Subcutaneous abdominal adipose tissue (tissue), 5 donors: ENCODE results near the gene HADHA.
"Not testable (repeated sequence)": the region's sequence is repeated elsewhere in the genome, so short reads cannot be mapped to it uniquely, and the experiment has no call there.

ENCODE experiments used
- H3K27ac ChIP-seq: one replicate; pipeline ENCODE4 v1.7.0; 2013; ENCODE audit warnings: low read depth, mild to moderate bottlenecking, inconsistent platforms, low read length, moderate library complexity
- H3K27me3 ChIP-seq, 5 donors: one replicate each; pipeline ENCODE4 v1.7.0; 2013; ENCODE audit warnings: low read length in 5 of 5, inconsistent platforms in 1 of 5; ENCODE audit not compliant: control insufficient read depth in 5 of 5, insufficient read depth in 4 of 5
- H3K36me3 ChIP-seq, 5 donors: one replicate each; pipeline ENCODE4 v1.7.0; 2013; ENCODE audit warnings: low read length in 5 of 5; ENCODE audit not compliant: control insufficient read depth in 5 of 5, insufficient read depth in 5 of 5
- H3K4me1 ChIP-seq, 5 donors: one replicate each; pipeline ENCODE4 v1.7.0; 2013; ENCODE audit warnings: low read length in 5 of 5, mild to moderate bottlenecking in 3 of 5, moderate library complexity in 1 of 5; ENCODE audit not compliant: control insufficient read depth in 5 of 5, insufficient read depth in 5 of 5
- H3K4me3 ChIP-seq, 5 donors: one replicate each; pipeline ENCODE4 v1.7.0; 2013; ENCODE audit warnings: low read length in 5 of 5, low read depth in 1 of 5
- H3K9ac ChIP-seq, 5 donors: one replicate each; pipeline ENCODE4 v1.7.0; 2013; ENCODE audit warnings: low read length in 5 of 5, mild to moderate bottlenecking in 4 of 5, moderate library complexity in 3 of 5
- H3K9me3 ChIP-seq, 5 donors: one replicate each; pipeline ENCODE4 v1.7.0; 2013; ENCODE audit warnings: low read length in 5 of 5; ENCODE audit not compliant: control insufficient read depth in 5 of 5
- donor health status: healthy.
- donor health status: healthy.
- donor health status: healthy.
- donor health status: healthy.
- donor health status: healthy.

The HADHA gene

DNA sequence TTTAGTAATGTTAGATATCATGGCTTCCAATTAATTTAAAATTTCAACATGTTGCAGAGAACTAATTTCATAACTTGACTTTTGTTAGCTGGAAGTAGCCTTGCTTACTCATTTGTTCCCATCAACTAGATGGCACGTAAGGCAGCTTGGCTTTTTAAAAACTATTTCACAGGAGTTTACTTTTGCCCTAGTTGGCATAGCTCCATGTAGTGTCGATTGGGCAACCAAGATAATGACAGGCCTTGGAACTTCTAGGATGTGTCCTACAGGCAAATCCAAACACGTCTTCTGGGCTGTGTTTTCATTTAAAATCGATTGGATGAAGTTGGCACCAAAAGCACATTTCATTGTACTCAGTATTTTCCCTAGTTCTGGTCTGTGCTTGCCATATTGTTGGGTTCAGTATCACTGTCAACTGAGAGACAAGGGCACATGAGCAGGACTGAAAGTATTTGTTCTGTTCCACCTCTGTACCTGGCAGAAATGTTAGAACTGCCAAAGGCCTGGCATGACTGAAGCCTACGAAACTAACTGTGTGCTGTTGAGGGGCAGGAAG, 29.7 kb upstream of the HADHA start:
- H3K4me1 ChIP-seq: peaks cover 7 to 42% (median 37%) of the 10 kb centered on the region in 5 donors
- H3K27me3 ChIP-seq: no peaks in the 10 kb centered on the region
- peaks cover 6 to 28% (median 26%) of the 10 kb centered on the region in 5 donors for H3K36me3 ChIP-seq
- no peak overlapping the region for H3K4me3 ChIP-seq
- H3K9me3 ChIP-seq: no peaks in the 10 kb centered on the region
- peak overlapping the region; percentile 88 for H3K27ac ChIP-seq
- H3K9ac ChIP-seq: peak overlapping the region in 2 of 5 donors; percentile 11 to 43

GRCh38 chr2:26273501-26273900, 29.1 kb upstream of the HADHA start:
- Histone ChIP-seq H3K9ac (peak overlapping the region in 2 of 5 donors; percentile 40 to 43), H3K4me1 (peaks cover 7 to 42% (median 37%) of the 10 kb centered on the region in 5 donors), H3K36me3 (peaks cover 3 to 22% (median 20%) of the 10 kb centered on the region in 5 donors), H3K27ac (peak overlapping the region; percentile 88), H3K27me3 (no peaks in the 10 kb centered on the region), H3K4me3 (no peak overlapping the region), H3K9me3 (no peaks in the 10 kb centered on the region)

- Histone ChIP-seq H3K27ac (peak overlapping the region; percentile 60), H3K9me3 (no peaks in the 10 kb centered on the region), H3K36me3 (peaks cover 0 to 7% (median 4%) of the 10 kb centered on the region in 5 donors), H3K27me3 (no peaks in the 10 kb centered on the region), H3K4me3 (no peak overlapping the region), H3K9ac (peak overlapping the region in 1 of 5 donors; percentile 13), H3K4me1 (peaks cover 7 to 39% (median 37%) of the 10 kb centered on the region in 5 donors)
These were observed 25.9 kb upstream of the HADHA start for GRCh38 chr2:26270373-26270772.

- Histone ChIP-seq H3K4me1 (peaks cover 7 to 34% (median 33%) of the 10 kb centered on the region in 5 donors), H3K9me3 (no peaks in the 10 kb centered on the region), H3K4me3 (no peak overlapping the region), H3K36me3 (peaks cover 0 to 9% (median 8%) of the 10 kb centered on the region in 5 donors), H3K9ac (peak overlapping the region in 1 of 5 donors; percentile 13), H3K27me3 (no peaks in the 10 kb centered on the region), H3K27ac (peak overlapping the region; percentile 60)
These were observed 25.2 kb upstream of the HADHA start for GRCh38 chr2:26269571-26270158.

DNA sequence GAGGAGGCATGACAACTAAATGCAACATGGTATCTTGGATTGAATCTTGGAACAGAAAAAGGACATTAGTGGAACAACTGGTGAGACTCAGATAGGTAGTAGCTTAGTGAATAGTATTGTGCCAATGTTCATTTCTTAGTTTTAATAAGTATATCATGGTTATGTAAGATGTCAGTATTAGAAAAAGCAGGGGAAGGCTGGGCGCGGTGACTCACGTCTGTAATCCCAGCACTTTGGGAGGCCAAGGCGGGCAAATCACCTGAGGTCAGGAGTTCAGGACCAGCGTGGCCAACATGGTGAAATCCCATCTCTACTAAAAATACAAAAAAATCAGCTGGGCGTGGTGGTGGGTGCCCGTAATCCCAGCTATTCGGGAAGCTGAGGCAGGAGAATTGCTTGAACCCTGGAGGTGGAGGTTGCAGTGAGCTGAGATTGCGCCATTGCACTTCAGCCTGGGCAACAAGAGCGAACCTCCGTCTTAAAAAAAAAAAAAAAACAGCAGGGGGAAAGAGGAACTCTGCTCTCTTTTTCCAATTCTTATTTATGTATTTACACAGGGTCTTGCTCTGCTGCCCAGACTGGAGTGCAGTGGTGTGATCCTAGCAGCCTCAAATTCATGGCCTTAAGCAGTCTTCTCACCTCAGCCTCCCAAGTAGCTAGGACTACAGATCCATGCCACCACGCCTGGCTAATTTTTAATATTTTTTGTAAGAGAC, 24.4 kb upstream of the HADHA start:
- not testable (repeated sequence) for H3K27ac ChIP-seq, H3K9me3 ChIP-seq, H3K4me3 ChIP-seq, H3K9ac ChIP-seq, H3K27me3 ChIP-seq
- Histone ChIP-seq H3K36me3 (peaks cover 0 to 16% (median 12%) of the 10 kb centered on the region in 5 donors), H3K4me1 (peaks cover 4 to 30% (median 24%) of the 10 kb centered on the region in 5 donors)

DNA sequence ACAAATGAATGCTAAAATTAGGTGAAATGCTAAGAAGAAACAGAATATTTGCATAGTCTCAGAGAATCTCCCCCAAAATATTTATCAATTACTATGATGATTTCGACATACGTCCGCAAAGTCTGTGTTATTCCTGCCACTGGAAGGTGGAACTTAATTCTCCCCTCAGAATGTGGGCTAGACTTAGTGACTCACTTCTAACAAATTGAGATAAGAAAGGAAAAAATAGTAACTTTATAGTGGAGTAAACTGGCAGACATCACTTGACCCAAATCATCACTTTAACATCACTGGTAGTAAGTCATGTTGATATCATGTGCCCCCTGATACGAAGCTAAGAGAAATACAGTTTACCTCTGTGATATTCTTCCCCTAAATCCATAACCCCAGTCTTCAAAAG, 23.8 kb upstream of the HADHA start:
- H3K36me3 ChIP-seq: peaks cover 3 to 21% (median 16%) of the 10 kb centered on the region in 5 donors
- no peak overlapping the region for H3K9ac ChIP-seq
- H3K9me3 ChIP-seq: no peaks in the 10 kb centered on the region
- H3K4me3 ChIP-seq: no peak overlapping the region
- H3K27me3 ChIP-seq: no peaks in the 10 kb centered on the region
- H3K4me1 ChIP-seq: peaks cover 2 to 24% (median 18%) of the 10 kb centered on the region in 5 donors
- no peak overlapping the region for H3K27ac ChIP-seq

DNA sequence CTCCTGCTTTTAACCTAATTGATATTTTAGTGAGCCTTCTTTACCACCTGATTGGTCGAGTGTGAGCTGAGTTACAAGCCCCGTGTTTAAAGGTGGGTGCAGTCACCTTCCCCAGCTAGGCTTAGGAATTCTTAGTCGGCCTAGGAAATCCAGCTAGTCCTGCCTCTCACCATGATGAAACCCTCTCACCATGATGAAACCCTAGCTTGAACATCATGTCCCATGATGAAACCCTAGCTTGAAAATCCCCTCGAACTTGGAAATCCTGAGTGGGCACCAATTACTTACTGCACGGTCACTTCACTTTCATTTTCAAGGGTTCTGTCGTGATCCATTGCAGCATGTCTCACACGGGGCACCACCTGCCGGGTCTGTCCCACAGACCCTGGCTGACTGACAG, 14.4 kb upstream of the HADHA start:
- not testable (repeated sequence) for H3K27me3 ChIP-seq, H3K27ac ChIP-seq, H3K4me3 ChIP-seq, H3K9me3 ChIP-seq, H3K9ac ChIP-seq
- Histone ChIP-seq H3K4me1 (peaks cover 0 to 23% (median 21%) of the 10 kb centered on the region in 5 donors), H3K36me3 (peaks cover 6 to 40% (median 28%) of the 10 kb centered on the region in 5 donors)

- Histone ChIP-seq H3K4me1 (peaks cover 0 to 39% (median 34%) of the 10 kb centered on the region in 5 donors), H3K27me3 (no peaks in the 10 kb centered on the region), H3K4me3 (no peak overlapping the region), H3K9ac (no peak overlapping the region), H3K27ac (peak overlapping the region; percentile 43), H3K9me3 (no peaks in the 10 kb centered on the region), H3K36me3 (peaks cover 3 to 28% (median 15%) of the 10 kb centered on the region in 5 donors)
These were observed 11.4 kb upstream of the HADHA start for GRCh38 chr2:26255759-26256384.

DNA sequence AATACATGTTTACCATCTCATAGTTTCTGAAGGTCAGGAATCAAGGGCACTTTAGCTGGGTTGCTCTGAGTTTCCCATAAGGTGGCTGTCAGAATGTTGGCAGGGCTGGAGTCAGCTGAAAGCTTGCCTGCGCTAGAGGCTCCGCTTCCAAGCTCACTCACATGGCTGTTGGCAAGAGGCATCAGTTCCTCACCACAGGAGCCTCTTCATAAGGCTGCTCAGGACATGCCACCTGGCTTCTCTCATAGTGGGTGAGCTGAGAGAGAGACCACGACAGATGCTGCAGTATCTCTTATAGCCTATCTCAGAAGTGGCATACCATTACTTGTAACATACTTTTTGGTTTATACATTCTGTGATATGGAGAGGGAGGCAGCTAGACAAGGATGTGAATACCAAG, 7.5 kb upstream of the HADHA start:
- H3K4me1 ChIP-seq: peaks cover 0 to 43% (median 41%) of the 10 kb centered on the region in 5 donors
- H3K9ac ChIP-seq: no peak overlapping the region
- H3K4me3 ChIP-seq: no peak overlapping the region
- H3K36me3 ChIP-seq: no peaks in the 10 kb centered on the region
- H3K27me3 ChIP-seq: no peaks in the 10 kb centered on the region
- H3K9me3 ChIP-seq: no peaks in the 10 kb centered on the region
- no peak overlapping the region for H3K27ac ChIP-seq

DNA sequence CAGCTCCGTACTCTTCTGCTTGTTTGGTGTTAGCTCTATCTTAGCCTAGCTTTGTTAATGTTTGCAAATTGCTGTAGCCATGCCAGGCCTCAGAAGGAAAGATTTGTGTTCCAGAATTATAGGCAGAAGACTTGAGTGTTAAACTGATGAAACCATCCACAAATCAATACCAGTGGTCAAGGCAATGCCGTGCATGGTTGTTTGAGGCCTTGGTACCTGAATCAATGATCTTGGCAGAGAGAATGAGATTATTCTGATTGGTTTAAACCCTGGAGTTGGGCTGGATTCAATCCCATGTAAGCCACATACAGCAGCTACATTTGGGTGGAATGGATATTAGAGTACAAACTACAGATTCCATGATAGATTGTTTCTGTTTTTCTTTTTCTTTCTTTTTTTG, 5.2 kb upstream of the HADHA start:
- Histone ChIP-seq H3K4me3 (no peak overlapping the region), H3K9me3 (no peaks in the 10 kb centered on the region), H3K36me3 (no peaks in the 10 kb centered on the region), H3K27me3 (no peaks in the 10 kb centered on the region), H3K27ac (no peak overlapping the region), H3K9ac (no peak overlapping the region), H3K4me1 (peaks cover 7 to 43% (median 37%) of the 10 kb centered on the region in 5 donors)
